Tibial artery (tissue), 4 donors: ENCODE measurements around the gene CD247.

Experiments used
- DNase-seq, 2 donors: peaks; one replicate each; pipeline ENCODE4 v3.0.0-alpha.2; 2019
- H3K27ac ChIP-seq, 2 donors: fragments of 200-600 bp; sonication (generic) in 1 of 2; 1 replicate in 1 of 2; 2 replicates in 1 of 2; pipeline ENCODE4 v1.5.1; 2018 to 2019; ENCODE audit warnings: mild to moderate bottlenecking in 1 of 2
- H3K27me3 ChIP-seq, 2 donors: fragments of 200-600 bp; sonication (generic) in 1 of 2; one replicate each; pipeline versions ENCODE4 v1.5.1 to v1.6.0; 2016 to 2019
- H3K36me3 ChIP-seq, 3 donors: fragments of 200-600 bp; sonication (generic) in 2 of 3; one replicate each; pipeline ENCODE4 v1.5.1; 2016 to 2019; ENCODE audit warnings: mild to moderate bottlenecking in 2 of 3
- H3K4me1 ChIP-seq, 4 donors: fragments of 200-600 bp; sonication (generic) in 2 of 4; 1 replicate in 3 of 4; 2 replicates in 1 of 4; pipeline ENCODE4 v1.5.1; 2016 to 2019
- H3K4me3 ChIP-seq, 2 donors: fragments of 200-600 bp; sonication (generic) in 1 of 2; 1 replicate in 1 of 2; 2 replicates in 1 of 2; pipeline ENCODE4 v1.5.1; 2018 to 2019; ENCODE audit warnings: mild to moderate bottlenecking in 2 of 2
- H3K9me3 ChIP-seq, 3 donors: fragments of 200-600 bp; sonication (generic) in 1 of 3; one replicate each; pipeline ENCODE4 v1.5.1; 2016 to 2019
- intact Hi-C: fragments of 100-400 bp; cut with DNase I; formaldehyde crosslinking; loops from one replicate; pipeline ENCODE4 v1.15.0; 2023; ENCODE audit warnings: low total_unique reads
- TF ChIP-seq, protein P1 (sequence below), 2 experiments: fragments of 200-600 bp in 1 of 2; fragments of 450-650 bp in 1 of 2; IDR thresholded peaks; one replicate each; pipeline ENCODE4 v1.5.1; 2017 to 2019; ENCODE audit warnings: antibody characterized with exemption in 2 of 2, mild to moderate bottlenecking in 1 of 2, moderate library complexity in 1 of 2

Gene CD247

DNA sequence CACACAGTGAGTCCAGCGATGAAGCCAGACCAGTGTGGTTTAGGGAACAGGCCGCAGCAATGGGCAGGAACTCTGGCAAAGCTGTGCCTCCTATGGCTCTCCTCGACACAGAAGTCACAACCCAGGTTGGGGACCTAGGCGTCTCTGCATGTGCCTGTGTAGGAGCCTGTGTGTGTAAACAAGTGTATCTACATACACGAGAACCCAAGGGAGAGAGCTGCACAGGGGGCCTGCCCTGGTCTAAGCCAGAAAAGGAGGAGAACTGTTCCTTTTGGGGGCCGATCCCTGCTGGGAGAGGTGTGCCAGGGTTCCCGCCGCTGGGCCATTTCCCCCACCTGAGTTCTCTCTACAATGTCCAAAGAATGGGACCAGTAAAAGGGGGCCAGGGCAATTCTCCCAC, 56.0 kb downstream of the CD247 start:
- H3K36me3 ChIP-seq, result no peaks in the 10 kb centered on the region
- no peaks in the 10 kb centered on the region for H3K27me3 ChIP-seq
- no peak overlapping the region for H3K27ac ChIP-seq
- H3K4me3 ChIP-seq, result no peak overlapping the region
- TF ChIP-seq, protein P1, sequence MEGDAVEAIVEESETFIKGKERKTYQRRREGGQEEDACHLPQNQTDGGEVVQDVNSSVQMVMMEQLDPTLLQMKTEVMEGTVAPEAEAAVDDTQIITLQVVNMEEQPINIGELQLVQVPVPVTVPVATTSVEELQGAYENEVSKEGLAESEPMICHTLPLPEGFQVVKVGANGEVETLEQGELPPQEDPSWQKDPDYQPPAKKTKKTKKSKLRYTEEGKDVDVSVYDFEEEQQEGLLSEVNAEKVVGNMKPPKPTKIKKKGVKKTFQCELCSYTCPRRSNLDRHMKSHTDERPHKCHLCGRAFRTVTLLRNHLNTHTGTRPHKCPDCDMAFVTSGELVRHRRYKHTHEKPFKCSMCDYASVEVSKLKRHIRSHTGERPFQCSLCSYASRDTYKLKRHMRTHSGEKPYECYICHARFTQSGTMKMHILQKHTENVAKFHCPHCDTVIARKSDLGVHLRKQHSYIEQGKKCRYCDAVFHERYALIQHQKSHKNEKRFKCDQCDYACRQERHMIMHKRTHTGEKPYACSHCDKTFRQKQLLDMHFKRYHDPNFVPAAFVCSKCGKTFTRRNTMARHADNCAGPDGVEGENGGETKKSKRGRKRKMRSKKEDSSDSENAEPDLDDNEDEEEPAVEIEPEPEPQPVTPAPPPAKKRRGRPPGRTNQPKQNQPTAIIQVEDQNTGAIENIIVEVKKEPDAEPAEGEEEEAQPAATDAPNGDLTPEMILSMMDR (IDR thresholded peaks at IDR 0.05), result no peak
- intact Hi-C loops, result no loop called here
- no peaks in the 10 kb centered on the region for H3K9me3 ChIP-seq
- DNase-seq, result peak in 1 of 2 donors; percentile 21
- H3K4me1 ChIP-seq, result no peaks in the 10 kb centered on the region

DNA sequence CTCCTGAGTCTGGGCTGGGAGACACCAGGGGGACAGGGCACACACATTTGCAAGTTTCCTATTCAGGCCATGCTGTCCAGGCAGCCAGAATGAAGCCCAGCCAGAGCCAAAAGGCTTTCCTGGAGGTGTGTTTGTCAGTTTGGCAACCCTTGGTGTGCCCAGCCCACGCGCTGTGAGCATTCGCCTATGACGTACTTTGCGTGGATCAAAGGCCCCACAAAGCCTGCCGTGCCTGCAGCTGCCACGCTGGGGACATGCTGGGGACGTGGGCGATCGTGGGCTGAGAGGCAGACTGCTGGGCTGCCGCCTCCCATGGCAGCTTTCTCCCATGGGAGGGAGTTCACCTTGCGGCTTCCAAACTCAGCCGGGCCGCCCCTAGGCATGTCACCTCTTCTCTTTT, 57.5 kb downstream of the CD247 start:
- TF ChIP-seq, protein P1 (IDR thresholded peaks at IDR 0.05), result no peak
- intact Hi-C loops, result no loop called here
- no peaks in the 10 kb centered on the region for H3K9me3 ChIP-seq
- H3K4me3 ChIP-seq, result no peak overlapping the region
- no peak for DNase-seq
- no peaks in the 10 kb centered on the region for H3K36me3 ChIP-seq
- H3K4me1 ChIP-seq, result peaks cover 0 to 5% (median 0%) of the 10 kb centered on the region in 4 donors
- H3K27ac ChIP-seq, result no peak overlapping the region
- H3K27me3 ChIP-seq, result no peaks in the 10 kb centered on the region

GRCh38 chr1:167457936-167458584, 60.3 kb downstream of the CD247 start:
- Histone ChIP-seq H3K4me3 (no peak overlapping the region), H3K4me1 (peaks cover 0 to 13% (median 3%) of the 10 kb centered on the region in 4 donors), H3K36me3 (no peaks in the 10 kb centered on the region), H3K27me3 (no peaks in the 10 kb centered on the region), H3K9me3 (no peaks in the 10 kb centered on the region), H3K27ac (no peak overlapping the region)
- TF ChIP-seq, protein P1 (IDR thresholded peaks at IDR 0.05), result no peak
- no peak for DNase-seq
- intact Hi-C loops, result no loop called here

GRCh38 chr1:167456926-167457325, 61.4 kb downstream of the CD247 start:
- no peak overlapping the region for H3K4me3 ChIP-seq
- H3K36me3 ChIP-seq, result no peaks in the 10 kb centered on the region
- TF ChIP-seq, protein P1 (IDR thresholded peaks at IDR 0.05), result no peak
- peaks cover 0 to 13% (median 3%) of the 10 kb centered on the region in 4 donors for H3K4me1 ChIP-seq
- intact Hi-C loops, result no loop called here
- DNase-seq, result no peak
- no peaks in the 10 kb centered on the region for H3K27me3 ChIP-seq
- no peaks in the 10 kb centered on the region for H3K9me3 ChIP-seq
- peak overlapping the region in 1 of 2 donors; percentile 90 for H3K27ac ChIP-seq

DNA sequence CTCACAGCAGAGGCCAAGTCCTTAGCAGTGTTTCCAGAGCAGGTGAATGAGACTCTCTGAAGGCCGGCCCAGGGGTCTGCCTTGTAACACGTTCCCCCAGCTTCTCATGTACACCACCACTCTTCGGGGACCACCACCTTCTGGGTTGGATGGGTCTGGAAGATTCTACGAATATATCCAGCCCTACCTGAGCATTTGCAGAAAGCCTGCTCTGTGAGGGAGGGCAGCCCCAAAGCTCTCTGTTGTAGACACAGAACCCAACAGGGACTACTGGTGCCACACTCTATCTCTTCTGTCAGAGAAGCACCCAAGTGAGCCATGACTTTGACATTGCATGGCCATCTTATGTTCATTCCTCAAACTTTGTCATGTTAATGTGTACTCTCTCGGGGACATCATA, 61.8 kb downstream of the CD247 start:
- TF ChIP-seq, protein P1 (IDR thresholded peaks at IDR 0.05), result no peak
- no peak for DNase-seq
- Histone ChIP-seq H3K36me3 (no peaks in the 10 kb centered on the region), H3K9me3 (no peaks in the 10 kb centered on the region), H3K4me3 (peak overlapping the region in 1 of 2 donors; percentile 66), H3K4me1 (peaks cover 0 to 13% (median 3%) of the 10 kb centered on the region in 4 donors), H3K27me3 (no peaks in the 10 kb centered on the region), H3K27ac (peak overlapping the region; percentile 90 to 94)
- intact Hi-C loops, result no loop called here
